Gastrocnemius medialis (tissue), 4 donors: ENCODE data around the gene WDR62. TPM values are rescaled to one million over a fixed set of nuclear protein-coding genes. Genes with fewer than 3 reads are reported as not detected.

Source experiments
- ATAC-seq, 2 donors: fragments of 150-250 bp; one replicate each; pipeline ENCODE4 v1.9.1; 2016
- DNase-seq, 2 donors: peaks; one replicate each; pipeline ENCODE4 v3.0.0-alpha.2; 2019
- H3K27ac ChIP-seq, 4 donors: fragments of 200-600 bp; sonication (generic); 1 replicate in 1 of 4; 2 replicates in 3 of 4; pipeline ENCODE4 v1.5.1; 2016 to 2018; ENCODE audit warnings: mild to moderate bottlenecking in 2 of 4, moderate library complexity in 1 of 4
- H3K27me3 ChIP-seq, 3 donors: fragments of 200-600 bp; sonication (generic) in 2 of 3; 1 replicate in 1 of 3; 2 replicates in 2 of 3; pipeline versions ENCODE4 v1.5.1 to v1.6.0; 2016 to 2019; ENCODE audit warnings: mild to moderate bottlenecking in 1 of 3, moderate library complexity in 1 of 3
- H3K36me3 ChIP-seq, 2 donors: fragments of 200-600 bp; sonication (generic) in 1 of 2; one replicate each; pipeline ENCODE4 v1.5.1; 2017 to 2018
- H3K4me1 ChIP-seq, 2 donors: fragments of 200-600 bp; sonication (generic) in 1 of 2; one replicate each; pipeline ENCODE4 v1.5.1; 2016 to 2017; ENCODE audit warnings: mild to moderate bottlenecking in 2 of 2
- H3K4me3 ChIP-seq, 4 donors: fragments of 200-600 bp; sonication (generic) in 3 of 4; 1 replicate in 1 of 4; 2 replicates in 3 of 4; pipeline ENCODE4 v1.5.1; 2016 to 2019; ENCODE audit warnings: mild to moderate bottlenecking in 2 of 4
- H3K9me3 ChIP-seq, 3 donors: fragments of 200-600 bp; sonication (generic) in 2 of 3; 1 replicate in 1 of 3; 2 replicates in 2 of 3; pipeline ENCODE4 v1.5.1; 2016 to 2019
- CTCF ChIP-seq, 5 experiments: fragments of 450-650 bp in 3 of 5; fragments of 200-600 bp in 2 of 5; sonication (generic) in 2 of 5; IDR thresholded peaks in 4 of 5; conservative IDR thresholded peaks in 1 of 5; 1 replicate in 4 of 5; 2 replicates in 1 of 5; pipeline ENCODE4 v1.5.1; 2016 to 2019; ENCODE audit warnings: antibody characterized with exemption in 5 of 5, mild to moderate bottlenecking in 3 of 5, moderate library complexity in 3 of 5
- POLR2A ChIP-seq, 2 donors: fragments of 450-650 bp; IDR thresholded peaks; one replicate each; pipeline ENCODE4 v1.6.1; 2017; ENCODE audit warnings: antibody characterized with exemption in 2 of 2, mild to moderate bottlenecking in 2 of 2, moderate library complexity in 2 of 2
- in situ Hi-C, 4 donors: fragments of 200-750 bp; cut with MboI; loops; one replicate each; pipeline versions ENCODE4 v1.15.0 to v1.8.0; 2017; ENCODE audit warnings: low sequenced_read_pairs in 4 of 4
- intact Hi-C: fragments of 100-400 bp; cut with DNase I; formaldehyde crosslinking; loops from one replicate; pipeline ENCODE4 v1.15.1; 2023; ENCODE audit warnings: low total_unique reads
- total RNA-seq, 4 donors: library from RNA; depleted of rRNA; stranded (reverse); fragments of >200 nt; gene quantifications; one replicate each; pipeline versions ENCODE4 v1.1.0 to v1.2.3, GENCODE V29; 2016

The WDR62 gene
- total RNA-seq, 4 donors from 2014 or later: 0.20 to 2.1 (median 1.0) TPM

- no peaks in the 10 kb centered on the region for H3K4me1 ChIP-seq
- H3K9me3 ChIP-seq: no peaks in the 10 kb centered on the region
- in situ Hi-C loops: no loop called here
- H3K27ac ChIP-seq: no peak overlapping the region
- DNase-seq (no peak), ATAC-seq (no peak)
- peaks cover 0 to 5% of the 10 kb centered on the region in 2 donors for H3K36me3 ChIP-seq
- peaks cover 3 to 10% (median 9%) of the 10 kb centered on the region in 3 donors for H3K27me3 ChIP-seq
- no peak overlapping the region for H3K4me3 ChIP-seq
- TF ChIP-seq CTCF (IDR thresholded peaks at IDR 0.05 in 4 of 5, conservative IDR thresholded peaks at IDR 0.05 in 1 of 5): no peak
- no peak for TF ChIP-seq POLR2A (IDR thresholded peaks at IDR 0.05)
- intact Hi-C loops: no loop called here
Observed at GRCh38 chr19:36027696-36028095, 27.0 kb upstream of the WDR62 start.

DNA sequence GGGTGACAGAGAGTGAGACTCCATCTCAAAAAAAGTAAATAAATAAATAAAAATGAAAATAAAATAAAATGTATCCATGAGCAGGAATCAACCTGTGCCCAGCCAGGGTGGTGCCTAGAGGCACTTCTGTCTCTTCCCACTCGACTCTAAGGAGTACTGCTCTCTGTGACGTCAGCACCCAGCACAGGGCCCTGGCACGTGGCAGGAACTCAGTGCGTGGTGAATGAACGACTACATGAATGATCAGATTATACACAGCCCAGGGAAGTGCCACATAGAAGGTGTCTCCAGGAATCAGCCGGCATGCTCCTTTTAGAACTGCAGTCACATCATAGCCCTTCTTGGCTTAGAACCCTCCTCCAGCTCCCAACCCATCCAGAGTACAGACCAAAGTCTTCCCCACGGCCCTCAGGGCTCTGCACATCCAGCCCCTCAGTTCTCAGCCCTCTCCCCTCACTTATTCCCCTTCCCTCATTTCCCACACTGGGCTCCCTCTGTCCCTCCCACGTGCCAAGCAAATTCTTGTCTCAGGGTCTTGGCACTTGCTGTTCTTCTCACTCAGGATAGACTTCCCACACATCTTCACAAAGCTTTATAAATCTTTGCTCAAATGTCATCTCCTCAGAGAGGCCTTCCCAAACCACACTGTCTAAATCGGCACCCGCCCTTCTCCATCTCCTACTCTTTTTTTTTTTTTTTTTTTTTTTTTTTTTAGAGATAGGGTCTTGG lies 26.2 kb upstream of the WDR62 start:
- Histone ChIP-seq H3K4me3 (no peak overlapping the region), H3K36me3 (peaks cover 0 to 5% of the 10 kb centered on the region in 2 donors), H3K9me3 (no peaks in the 10 kb centered on the region), H3K4me1 (no peaks in the 10 kb centered on the region), H3K27me3 (peaks cover 4 to 14% (median 14%) of the 10 kb centered on the region in 3 donors), H3K27ac (no peak overlapping the region)
- TF ChIP-seq POLR2A (IDR thresholded peaks at IDR 0.05) (no peak), CTCF (IDR thresholded peaks at IDR 0.05 in 4 of 5, conservative IDR thresholded peaks at IDR 0.05 in 1 of 5) (no peak)
- DNase-seq (no peak), ATAC-seq (no peak)
- intact Hi-C loops (no loop called here), in situ Hi-C loops (no loop called here)

GRCh38 chr19:36030264-36031148 lies 24.2 kb upstream of the WDR62 start:
- H3K27me3 ChIP-seq: peaks cover 4 to 16% (median 14%) of the 10 kb centered on the region in 3 donors
- H3K4me3 ChIP-seq: no peak overlapping the region
- no peaks in the 10 kb centered on the region for H3K9me3 ChIP-seq
- no peak overlapping the region for H3K27ac ChIP-seq
- DNase-seq (no peak), ATAC-seq (no peak)
- no peaks in the 10 kb centered on the region for H3K4me1 ChIP-seq
- in situ Hi-C loops: no loop called here
- intact Hi-C loops: no loop called here
- H3K36me3 ChIP-seq: peaks cover 0 to 4% of the 10 kb centered on the region in 2 donors
- no peak for TF ChIP-seq POLR2A (IDR thresholded peaks at IDR 0.05)
- TF ChIP-seq CTCF (IDR thresholded peaks at IDR 0.05 in 4 of 5, conservative IDR thresholded peaks at IDR 0.05 in 1 of 5): no peak

- Histone ChIP-seq H3K4me3 (no peak overlapping the region), H3K4me1 (no peaks in the 10 kb centered on the region), H3K27me3 (peaks cover 4 to 16% (median 14%) of the 10 kb centered on the region in 3 donors), H3K36me3 (peaks cover 0 to 4% of the 10 kb centered on the region in 2 donors), H3K27ac (no peak overlapping the region), H3K9me3 (no peaks in the 10 kb centered on the region)
- DNase-seq (no peak), ATAC-seq (no peak)
- intact Hi-C loops (no loop called here), in situ Hi-C loops (no loop called here)
- TF ChIP-seq POLR2A (IDR thresholded peaks at IDR 0.05) (no peak), CTCF (IDR thresholded peaks at IDR 0.05 in 4 of 5, conservative IDR thresholded peaks at IDR 0.05 in 1 of 5) (no peak)
Observed at GRCh38 chr19:36031308-36031707, 23.4 kb upstream of the WDR62 start.
